ENCODE measurements around the gene AVL9. TPM values are rescaled to one million over a fixed set of nuclear protein-coding genes. Genes with fewer than 3 reads are reported as not detected.
A peak's percentile ranks its signal among the peaks of the same experiment; 100 is the strongest.

AVL9 gene
- total RNA-seq, 2 donors from 2014 or later: 86.1 to 97.3 TPM

DNA sequence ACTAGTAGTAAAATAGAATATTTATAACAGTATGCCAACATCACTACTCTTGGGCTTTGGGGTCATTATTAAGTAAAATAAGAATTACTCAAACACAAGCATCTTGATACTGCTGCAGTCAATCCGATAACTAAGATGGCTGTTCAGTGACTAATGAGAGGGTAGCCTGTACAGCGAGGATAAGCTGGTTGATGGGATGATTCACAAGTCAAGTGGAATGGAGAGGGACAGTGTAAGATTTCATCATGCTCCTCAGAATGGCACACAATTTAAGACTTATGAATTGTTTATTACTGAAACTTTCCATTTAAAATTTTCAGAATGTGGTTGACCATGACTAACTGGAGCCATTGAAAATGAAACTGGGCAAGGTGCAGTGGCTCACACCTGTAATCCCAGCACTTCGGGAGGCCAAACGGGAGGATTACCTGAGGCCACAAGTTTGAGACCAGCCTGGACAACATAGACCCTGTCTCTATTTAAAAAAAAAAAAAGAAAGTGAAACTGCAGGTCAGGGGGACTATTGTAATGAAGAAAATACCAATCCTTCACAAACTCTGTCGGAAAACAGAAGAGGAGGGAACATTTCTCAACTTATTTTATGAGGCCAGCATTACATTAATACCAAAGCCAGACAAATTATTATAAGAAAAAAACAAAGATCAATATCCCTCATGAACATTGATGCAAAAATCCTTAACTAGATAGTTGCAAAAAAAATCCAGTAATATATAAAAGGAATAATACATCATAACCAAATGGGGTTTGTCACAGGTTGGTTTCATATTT is 11.2 kb downstream of the AVL9 start:
- no peaks in the 10 kb centered on the region for H3K36me3 ChIP-seq
- no peaks in the 10 kb centered on the region for H3K9me3 ChIP-seq
- H3K27me3 ChIP-seq: no peaks in the 10 kb centered on the region
- intact Hi-C loops (cut with DNase I): no loop called here
- H3K4me3 ChIP-seq: no peak overlapping the region
- H3K9ac ChIP-seq (ENCODE audit: low read depth in 2 of 2, low read length in 2 of 2): no peak overlapping the region
- no peak overlapping the region for H3K27ac ChIP-seq
- H3K4me1 ChIP-seq: no peaks in the 10 kb centered on the region
- no peak for DNase-seq
- TF ChIP-seq, protein P1, sequence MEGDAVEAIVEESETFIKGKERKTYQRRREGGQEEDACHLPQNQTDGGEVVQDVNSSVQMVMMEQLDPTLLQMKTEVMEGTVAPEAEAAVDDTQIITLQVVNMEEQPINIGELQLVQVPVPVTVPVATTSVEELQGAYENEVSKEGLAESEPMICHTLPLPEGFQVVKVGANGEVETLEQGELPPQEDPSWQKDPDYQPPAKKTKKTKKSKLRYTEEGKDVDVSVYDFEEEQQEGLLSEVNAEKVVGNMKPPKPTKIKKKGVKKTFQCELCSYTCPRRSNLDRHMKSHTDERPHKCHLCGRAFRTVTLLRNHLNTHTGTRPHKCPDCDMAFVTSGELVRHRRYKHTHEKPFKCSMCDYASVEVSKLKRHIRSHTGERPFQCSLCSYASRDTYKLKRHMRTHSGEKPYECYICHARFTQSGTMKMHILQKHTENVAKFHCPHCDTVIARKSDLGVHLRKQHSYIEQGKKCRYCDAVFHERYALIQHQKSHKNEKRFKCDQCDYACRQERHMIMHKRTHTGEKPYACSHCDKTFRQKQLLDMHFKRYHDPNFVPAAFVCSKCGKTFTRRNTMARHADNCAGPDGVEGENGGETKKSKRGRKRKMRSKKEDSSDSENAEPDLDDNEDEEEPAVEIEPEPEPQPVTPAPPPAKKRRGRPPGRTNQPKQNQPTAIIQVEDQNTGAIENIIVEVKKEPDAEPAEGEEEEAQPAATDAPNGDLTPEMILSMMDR (IDR thresholded peaks at IDR 0.05): no peak

DNA sequence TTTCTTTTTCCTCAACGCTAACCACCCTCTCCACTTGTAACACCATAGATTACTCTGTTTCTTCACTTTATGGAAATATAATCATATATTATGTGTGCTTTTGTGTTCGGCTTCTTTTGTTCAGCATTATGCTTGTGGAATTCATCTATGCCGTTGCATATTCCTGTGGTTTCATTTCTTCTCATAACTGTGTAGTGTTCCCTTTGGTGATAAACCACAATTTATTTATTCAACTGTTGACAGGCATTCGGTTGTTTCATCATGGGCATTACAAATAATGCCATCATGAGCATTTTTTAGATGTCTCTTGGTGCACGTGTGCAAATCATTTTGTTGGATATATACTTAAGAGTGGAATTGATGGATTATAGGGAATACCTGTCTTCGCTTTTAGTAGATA is 12.1 kb downstream of the AVL9 start:
- no peak overlapping the region for H3K27ac ChIP-seq
- no peaks in the 10 kb centered on the region for H3K9me3 ChIP-seq
- H3K9ac ChIP-seq (ENCODE audit: low read depth in 2 of 2, low read length in 2 of 2): no peak overlapping the region
- no peak for DNase-seq
- H3K27me3 ChIP-seq: no peaks in the 10 kb centered on the region
- no peak overlapping the region for H3K4me3 ChIP-seq
- TF ChIP-seq, protein P1 (IDR thresholded peaks at IDR 0.05): no peak
- no peaks in the 10 kb centered on the region for H3K36me3 ChIP-seq
- intact Hi-C loops (cut with DNase I): no loop called here
- no peaks in the 10 kb centered on the region for H3K4me1 ChIP-seq

DNA sequence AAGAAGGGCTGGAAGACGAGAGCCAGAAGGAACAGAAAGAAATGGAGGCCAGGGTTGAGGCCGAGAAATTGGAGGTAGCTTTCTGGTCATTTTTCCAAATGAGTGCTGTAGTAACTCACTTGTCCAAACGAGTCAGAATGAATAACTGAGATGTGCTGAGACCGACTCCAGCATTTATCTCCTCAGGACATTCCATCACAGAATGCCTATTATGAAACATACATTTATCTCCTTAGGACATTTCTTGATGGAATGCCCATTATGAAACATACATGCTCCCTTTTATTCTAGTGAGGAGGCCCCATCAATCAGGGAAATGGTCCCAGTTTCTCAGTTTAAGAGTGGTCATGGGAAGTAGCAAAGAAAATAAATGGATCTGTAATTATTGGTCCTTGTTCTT is 16.5 kb downstream of the AVL9 start:
- no peak for DNase-seq
- Histone ChIP-seq H3K4me3 (no peak overlapping the region), H3K27me3 (no peaks in the 10 kb centered on the region), H3K27ac (no peak overlapping the region), H3K4me1 (no peaks in the 10 kb centered on the region), H3K36me3 (no peaks in the 10 kb centered on the region), H3K9ac (ENCODE audit: low read depth in 2 of 2, low read length in 2 of 2) (no peak overlapping the region), H3K9me3 (no peaks in the 10 kb centered on the region)
- TF ChIP-seq, protein P1 (IDR thresholded peaks at IDR 0.05): no peak
- intact Hi-C loops (cut with DNase I): no loop called here

DNA sequence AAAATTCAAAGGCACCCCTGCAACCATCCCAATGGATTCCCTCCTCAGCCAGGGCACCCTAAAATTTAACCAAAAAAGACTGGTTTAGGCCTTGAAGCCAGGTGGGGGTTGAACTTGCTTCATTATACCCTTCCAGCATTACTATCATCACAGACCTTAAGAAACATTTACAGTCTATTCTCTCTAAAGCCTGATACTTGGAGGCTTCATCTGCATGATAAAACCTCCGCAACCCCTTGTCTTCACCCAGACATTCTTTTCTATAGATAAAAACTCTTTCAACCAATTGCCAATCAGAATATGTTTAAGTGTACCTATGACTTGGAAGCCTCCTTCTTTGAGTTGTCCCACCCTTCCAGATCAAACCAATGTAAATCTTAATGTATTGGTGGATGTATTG is 17.9 kb downstream of the AVL9 start:
- DNase-seq: no peak
- Histone ChIP-seq H3K27me3 (no peaks in the 10 kb centered on the region), H3K4me1 (no peaks in the 10 kb centered on the region), H3K9me3 (no peaks in the 10 kb centered on the region), H3K4me3 (no peak overlapping the region), H3K36me3 (no peaks in the 10 kb centered on the region), H3K27ac (no peak overlapping the region), H3K9ac (ENCODE audit: low read depth in 2 of 2, low read length in 2 of 2) (no peak overlapping the region)
- TF ChIP-seq, protein P1 (IDR thresholded peaks at IDR 0.05): no peak
- intact Hi-C loops (cut with DNase I): no loop called here

DNA sequence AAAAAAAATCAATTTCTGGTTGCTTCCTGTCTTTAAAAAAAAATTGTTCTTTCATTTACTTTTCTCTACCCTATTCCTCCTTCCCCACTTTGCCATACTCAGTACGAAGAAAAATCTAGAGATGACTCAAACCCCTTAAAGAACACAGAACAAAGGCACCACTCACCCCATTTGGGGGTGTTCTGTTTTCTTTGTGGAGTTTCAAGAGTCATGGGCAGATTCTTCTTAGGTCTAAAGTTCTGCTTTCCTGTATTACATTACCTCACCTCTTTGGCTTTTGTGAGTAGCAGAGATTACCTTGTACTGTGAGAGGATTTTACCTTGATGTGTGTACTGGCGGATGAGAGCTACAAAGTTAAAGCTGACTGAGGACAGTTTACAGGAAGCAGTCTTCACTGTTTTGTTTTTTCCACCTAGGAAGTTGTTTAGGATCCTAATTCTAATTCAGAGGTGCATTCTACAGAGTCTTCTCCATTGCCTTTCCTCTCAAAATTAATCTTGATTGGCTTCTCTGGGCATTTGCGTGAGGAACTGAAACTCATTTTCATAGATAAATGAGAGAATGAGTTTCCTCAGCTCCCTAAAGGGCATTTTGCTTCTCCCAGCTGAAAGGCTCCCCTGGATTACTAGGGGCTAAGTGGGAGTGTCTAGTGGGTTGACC is 20.7 kb downstream of the AVL9 start:
- Histone ChIP-seq H3K4me1 (no peaks in the 10 kb centered on the region), H3K4me3 (no peak overlapping the region), H3K27me3 (no peaks in the 10 kb centered on the region), H3K36me3 (no peaks in the 10 kb centered on the region), H3K27ac (peak overlapping the region; percentile 87), H3K9ac (ENCODE audit: low read depth in 2 of 2, low read length in 2 of 2) (peak overlapping the region in 1 of 2 donors; percentile 41), H3K9me3 (no peaks in the 10 kb centered on the region)
- TF ChIP-seq, protein P1 (IDR thresholded peaks at IDR 0.05): no peak
- no peak for DNase-seq
- intact Hi-C loops (cut with DNase I): no loop called here

Measured in colonic mucosa (tissue), 4 donors.